ACHN (cell line): Measurements from ENCODE around the gene IKBKE.

Experiments used
- DNase-seq: peaks from one replicate; pipeline ENCODE4 v3.0.0-alpha.2; 2015
- in situ Hi-C: cut with HindIII; loops from 2 replicates; pipeline ENCODE4 v1.10.0; 2017; ENCODE audit warnings: low sequenced_read_pairs, low pct_ligation_motif_present, low pct_unique_long_range_greater_than_20kb

IKBKE gene

GRCh38 chr1:206488466-206488865, 18.2 kb downstream of the IKBKE start:
- in situ Hi-C loops = no loop called here
- no peak for DNase-seq

GRCh38 chr1:206489980-206490770, 19.9 kb downstream of the IKBKE start:
- peak; percentile 79 for DNase-seq
- in situ Hi-C loops = no loop called here

GRCh38 chr1:206490771-206491405, 20.6 kb downstream of the IKBKE start:
- no peak for DNase-seq
- in situ Hi-C loops = no loop called here

GRCh38 chr1:206491616-206492015, 21.3 kb downstream of the IKBKE start:
- in situ Hi-C loops = no loop called here
- DNase-seq = no peak

- in situ Hi-C loops = no loop called here
- no peak for DNase-seq
Measured at GRCh38 chr1:206492589-206492988, 22.3 kb downstream of the IKBKE start.

GRCh38 chr1:206493279-206493678, 23.0 kb downstream of the IKBKE start:
- no peak for DNase-seq
- in situ Hi-C loops = no loop called here

GRCh38 chr1:206495011-206495461, 24.8 kb downstream of the IKBKE start:
- no peak for DNase-seq
- in situ Hi-C loops = no loop called here

GRCh38 chr1:206495493-206496046, 25.3 kb downstream of the IKBKE start:
- no peak for DNase-seq
- in situ Hi-C loops = no loop called here

- no peak for DNase-seq
- in situ Hi-C loops = no loop called here
Measured at GRCh38 chr1:206496131-206496793, 26.0 kb downstream of the IKBKE start.

GRCh38 chr1:206497363-206497762, 27.1 kb downstream of the IKBKE start:
- no peak for DNase-seq
- in situ Hi-C loops = no loop called here

- in situ Hi-C loops = no loop called here
- no peak for DNase-seq
Measured at GRCh38 chr1:206497774-206498173, 27.5 kb downstream of the IKBKE start.

- in situ Hi-C loops = no loop called here
- DNase-seq = peak; percentile 49
Measured at GRCh38 chr1:206498685-206499084, 28.4 kb downstream of the IKBKE start.

- in situ Hi-C loops = no loop called here
Measured at GRCh38 chr1:206500046-206500445, 29.8 kb downstream of the IKBKE start.

GRCh38 chr1:206501881-206502280, 31.6 kb downstream of the IKBKE start:
- no peak for DNase-seq
- in situ Hi-C loops = no loop called here

More at GRCh38 chr1:206500046-206500445, 29.8 kb downstream of the IKBKE start:
- no peak for DNase-seq

- in situ Hi-C loops = no loop called here
- DNase-seq = no peak
Measured at GRCh38 chr1:206502403-206502802, 32.1 kb downstream of the IKBKE start.

GRCh38 chr1:206502812-206503211, 32.5 kb downstream of the IKBKE start:
- in situ Hi-C loops = no loop called here
- no peak for DNase-seq

- in situ Hi-C loops = no loop called here
- DNase-seq = peak; percentile 96
Measured at GRCh38 chr1:206503591-206504362, 33.5 kb downstream of the IKBKE start.

GRCh38 chr1:206504363-206504713, 34.1 kb downstream of the IKBKE start:
- no peak for DNase-seq
- in situ Hi-C loops = no loop called here
